Esophagus squamous epithelium (tissue), 5 donors: ENCODE data around the gene ASTN2. TPM values are rescaled to one million over a fixed set of nuclear protein-coding genes. Genes with fewer than 3 reads are reported as not detected.

Experiments used
- DNase-seq: peaks from one replicate; lab custom pipeline; 2025; lab: John Stamatoyannopoulos, UW
- H3K27ac ChIP-seq, 4 donors: fragments of 200-600 bp; sonication (generic); one replicate each; pipeline ENCODE4 v1.5.1; 2016 to 2019; ENCODE audit warnings: mild to moderate bottlenecking in 1 of 4
- H3K27me3 ChIP-seq, 4 donors: fragments of 200-600 bp; sonication (generic); 1 replicate in 3 of 4; 2 replicates in 1 of 4; pipeline versions ENCODE4 v1.5.1 to v1.6.0; 2017 to 2021; ENCODE audit warnings: antibody characterized with exemption in 1 of 4
- H3K36me3 ChIP-seq, 3 donors: fragments of 200-600 bp; sonication (generic); one replicate each; pipeline ENCODE4 v1.5.1; 2016 to 2019
- H3K4me1 ChIP-seq, 3 donors: fragments of 200-600 bp; sonication (generic); one replicate each; pipeline ENCODE4 v1.5.1; 2017 to 2019
- H3K4me3 ChIP-seq, 4 donors: fragments of 200-600 bp; sonication (generic); 1 replicate in 3 of 4; 2 replicates in 1 of 4; pipeline ENCODE4 v1.5.1; 2016 to 2019; ENCODE audit warnings: mild to moderate bottlenecking in 2 of 4, moderate library complexity in 1 of 4
- H3K9me3 ChIP-seq, 3 donors: fragments of 200-600 bp; sonication (generic); one replicate each; pipeline ENCODE4 v1.5.1; 2016 to 2019
- CTCF ChIP-seq, 6 experiments: fragments of 450-650 bp in 4 of 6; fragments of 200-600 bp in 2 of 6; sonication (generic) in 2 of 6; IDR thresholded peaks; one replicate each; pipeline ENCODE4 v1.5.1; 2016 to 2019; ENCODE audit warnings: antibody characterized with exemption in 6 of 6, mild to moderate bottlenecking in 4 of 6, moderate library complexity in 4 of 6
- POLR2A ChIP-seq, 4 donors: fragments of 450-650 bp; IDR thresholded peaks; one replicate each; pipeline ENCODE4 v1.6.1; 2017; ENCODE audit warnings: antibody characterized with exemption in 4 of 4, mild to moderate bottlenecking in 4 of 4, moderate library complexity in 3 of 4
- WGBS, 2 donors: methylation state at CpG; one replicate each; pipeline ENCODE4 v1.1.5; 2018; 5-methylcytosine and 5-hydroxymethylcytosine counted together
- intact Hi-C: fragments of 100-400 bp; cut with DNase I; formaldehyde crosslinking; loops from one replicate; pipeline ENCODE4 v1.15.0; 2022
- small RNA-seq, 4 donors: library from RNA; depleted of rRNA; stranded (forward); fragments of <200 nt; gene quantifications; one replicate each; pipeline ENCODE3, GENCODE V24; 2016
- total RNA-seq, 4 donors: library from RNA; depleted of rRNA; stranded (reverse); fragments of >200 nt; gene quantifications; one replicate each; pipeline ENCODE4 v1.1.0, GENCODE V29; 2016
- donor health status: DM: yes; HTN: yes; CAD: no.

ASTN2 gene
- total RNA-seq, 4 donors from 2014 or later = 0.13 to 1.9 (median 0.27) TPM; not detected in 1

- Histone ChIP-seq H3K36me3 (peaks cover 0 to 9% (median 0%) of the 10 kb centered on the region in 3 donors), H3K27ac (no peak overlapping the region), H3K4me3 (no peak overlapping the region), H3K27me3 (no peaks in the 10 kb centered on the region), H3K9me3 (no peaks in the 10 kb centered on the region), H3K4me1 (peaks cover 0 to 5% (median 0%) of the 10 kb centered on the region in 3 donors)
- WGBS, 2 donors = 88% methylated on average over 2 of the region's 2 CpGs; no CpG with 5 or more reads in 1 of the 2 donors
- no peak for DNase-seq
- TF ChIP-seq CTCF (IDR thresholded peaks at IDR 0.05) = no peak
- intact Hi-C loops = no loop called here
Observed at GRCh38 chr9:116378873-116379272, 1036.0 kb downstream of the ASTN2 start.

GRCh38 chr9:116377179-116377798 is 1037.6 kb downstream of the ASTN2 start:
- no peak overlapping the region for H3K27ac ChIP-seq
- TF ChIP-seq POLR2A (IDR thresholded peaks at IDR 0.05) = no peak
- TF ChIP-seq CTCF (IDR thresholded peaks at IDR 0.05) = no peak
- 33 to 50% methylated on average over 8 of the region's 8 CpGs for WGBS, 2 donors
- no peaks in the 10 kb centered on the region for H3K27me3 ChIP-seq
- H3K4me1 ChIP-seq = peaks cover 0 to 5% (median 0%) of the 10 kb centered on the region in 3 donors
- intact Hi-C loops = no loop called here
- no peak overlapping the region for H3K4me3 ChIP-seq
- H3K36me3 ChIP-seq = peaks cover 0 to 4% (median 0%) of the 10 kb centered on the region in 3 donors
- no peak for DNase-seq
- H3K9me3 ChIP-seq = no peaks in the 10 kb centered on the region

Small RNA genes lying within 50 kb of the gene (small RNA-seq; reads per million reads assigned to genes)
- gene SNORA70C = 0 reads per million in 4 donors
